ENCODE data around the gene ZNF358.

ZNF358 gene

DNA sequence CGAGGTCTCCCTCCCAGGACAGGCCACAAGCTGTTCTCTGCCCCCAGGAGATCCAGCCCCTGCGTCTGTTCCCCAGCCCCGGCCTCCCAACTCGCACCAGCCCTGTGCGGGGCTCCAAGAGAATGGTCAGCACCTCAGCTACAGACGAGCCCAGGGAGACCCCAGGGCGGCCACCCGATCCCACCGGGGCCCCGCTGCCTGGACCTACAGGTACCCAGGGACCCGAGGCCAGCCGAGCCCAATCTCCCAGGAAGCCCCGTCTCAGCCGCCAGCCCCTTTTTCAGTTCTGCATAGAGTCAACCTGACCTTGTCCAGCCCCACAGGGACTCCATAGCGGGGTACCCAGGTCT is 25.5 kb downstream of the ZNF358 start:
- H3K9me3 ChIP-seq (replicated peaks in 1 of 2; ENCODE audit: control insufficient read depth in 2 of 2, insufficient read depth in 1 of 2, low read depth in 1 of 2, low read length in 2 of 2): no peaks in the 10 kb centered on the region
- H3K4me3 ChIP-seq (ENCODE audit: low read length in 2 of 2): no peak overlapping the region
- H3K4me1 ChIP-seq (ENCODE audit: control insufficient read depth in 2 of 2, insufficient read depth in 1 of 2, low read depth in 1 of 2, low read length in 2 of 2): no peaks in the 10 kb centered on the region
- H4K8ac ChIP-seq (ENCODE audit: low read depth, low read length): no peak overlapping the region
- H3K79me1 ChIP-seq (ENCODE audit: low read depth, low read length): peaks cover 2% of the 10 kb centered on the region
- no peak overlapping the region for H2AK5ac ChIP-seq (ENCODE audit: low read depth, low read length)
- no peak for DNase-seq (ENCODE audit: low spot score)
- no CpG with 5 or more reads among the region's 15 CpGs for WGBS, 2 donors (ENCODE audit: extremely low coverage in 2 of 2, insufficient read length in 2 of 2, insufficient replicate concordance in 1 of 2)
- no peak overlapping the region for H2BK15ac ChIP-seq (ENCODE audit: low read length)
- H3K4me2 ChIP-seq (ENCODE audit: insufficient read depth, low read length, poor library complexity, severe bottlenecking): no peak overlapping the region
- no peak overlapping the region for H2BK5ac ChIP-seq (ENCODE audit: low read length)
- no peak overlapping the region for H4K91ac ChIP-seq (ENCODE audit: low read depth, low read length, poor library complexity)
- H3K23ac ChIP-seq (ENCODE audit: low read depth, low read length, poor library complexity): no peak overlapping the region
- no peak overlapping the region for H3K27ac ChIP-seq (replicated peaks; ENCODE audit: low read length)
- H2AFZ ChIP-seq (ENCODE audit: low read length): no peak overlapping the region
- H2BK12ac ChIP-seq (ENCODE audit: low read length): no peak overlapping the region
- no peak overlapping the region for H3K9ac ChIP-seq (ENCODE audit: low read depth, low read length, poor library complexity)
- no peak overlapping the region for H3K14ac ChIP-seq (ENCODE audit: low read length)
- peaks cover 26 to 31% of the 10 kb centered on the region in 2 donors for H3K36me3 ChIP-seq (replicated peaks in 1 of 2; ENCODE audit: control insufficient read depth in 2 of 2, insufficient read depth in 2 of 2, low read length in 2 of 2)
- no peaks in the 10 kb centered on the region for H3K27me3 ChIP-seq (ENCODE audit: control insufficient read depth in 3 of 3, insufficient read depth in 3 of 3, low read depth in 1 of 3, low read length in 3 of 3)
- no peak overlapping the region for H3K18ac ChIP-seq (ENCODE audit: low read length)
- no peak overlapping the region for H3K4ac ChIP-seq (ENCODE audit: low read length)
- H2BK120ac ChIP-seq (ENCODE audit: low read depth, low read length): no peak overlapping the region

GRCh38 chr19:7541828-7542443 is 26.0 kb downstream of the ZNF358 start:
- whole genome bisulfite sequencing, 2 donors (ENCODE audit: extremely low coverage in 2 of 2, insufficient read length in 2 of 2, insufficient replicate concordance in 1 of 2): no CpG with 5 or more reads among the region's 11 CpGs
- no peak overlapping the region for H3K23ac ChIP-seq (ENCODE audit: low read depth, low read length, poor library complexity)
- DNase-seq (ENCODE audit: low spot score): no peak

DNA sequence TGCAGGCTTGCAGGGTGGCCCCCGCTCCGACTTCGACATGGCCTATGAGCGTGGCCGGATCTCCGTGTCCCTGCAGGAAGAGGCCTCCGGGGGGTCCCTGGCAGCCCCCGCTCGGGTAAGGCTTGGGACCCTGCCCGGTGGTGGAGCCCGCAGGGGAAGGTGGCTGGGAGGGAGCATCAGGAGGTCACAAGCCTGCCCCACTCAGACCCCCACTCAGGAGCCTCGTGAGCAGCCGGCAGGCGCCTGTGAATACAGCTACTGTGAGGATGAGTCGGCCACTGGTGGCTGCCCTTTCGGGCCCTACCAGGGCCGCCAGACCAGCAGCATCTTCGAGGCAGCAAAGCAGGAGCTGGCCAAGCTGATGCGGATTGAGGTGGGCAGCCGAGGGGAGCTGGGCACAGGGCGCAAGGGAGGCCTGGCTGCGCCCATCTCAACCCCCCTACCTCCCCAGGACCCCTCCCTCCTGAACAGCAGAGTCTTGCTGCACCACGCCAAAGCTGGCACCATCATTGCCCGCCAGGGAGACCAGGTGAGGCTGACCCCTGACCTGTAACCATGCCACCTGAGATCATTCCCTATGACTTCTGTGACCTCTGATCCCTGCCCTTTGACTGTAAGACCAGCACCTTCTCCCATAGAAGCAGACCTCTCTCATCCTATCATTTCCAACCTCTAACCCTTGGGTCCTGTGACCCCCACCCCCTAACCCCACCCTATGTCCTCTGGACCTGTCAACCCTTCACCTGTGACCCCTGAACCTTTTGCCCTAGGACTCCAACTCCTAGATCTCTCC is 26.8 kb downstream of the ZNF358 start:
- no peaks in the 10 kb centered on the region for H3K9me3 ChIP-seq (replicated peaks in 1 of 2; ENCODE audit: control insufficient read depth in 2 of 2, insufficient read depth in 1 of 2, low read depth in 1 of 2, low read length in 2 of 2)
- no peaks in the 10 kb centered on the region for H3K27me3 ChIP-seq (ENCODE audit: control insufficient read depth in 3 of 3, insufficient read depth in 3 of 3, low read depth in 1 of 3, low read length in 3 of 3)
- no peaks in the 10 kb centered on the region for H3K4me1 ChIP-seq (ENCODE audit: control insufficient read depth in 2 of 2, insufficient read depth in 1 of 2, low read depth in 1 of 2, low read length in 2 of 2)
- peaks cover 2% of the 10 kb centered on the region for H3K79me1 ChIP-seq (ENCODE audit: low read depth, low read length)
- H2BK5ac ChIP-seq (ENCODE audit: low read length): no peak overlapping the region
- H2AFZ ChIP-seq (ENCODE audit: low read length): no peak overlapping the region
- H2BK12ac ChIP-seq (ENCODE audit: low read length): no peak overlapping the region
- no peak overlapping the region for H3K27ac ChIP-seq (replicated peaks; ENCODE audit: low read length)
- H4K8ac ChIP-seq (ENCODE audit: low read depth, low read length): no peak overlapping the region
- no peak overlapping the region for H3K4me3 ChIP-seq (ENCODE audit: low read length in 2 of 2)
- H3K4me2 ChIP-seq (ENCODE audit: insufficient read depth, low read length, poor library complexity, severe bottlenecking): no peak overlapping the region
- no peak overlapping the region for H3K14ac ChIP-seq (ENCODE audit: low read length)
- no peak overlapping the region for H3K4ac ChIP-seq (ENCODE audit: low read length)
- H2BK15ac ChIP-seq (ENCODE audit: low read length): no peak overlapping the region
- H4K91ac ChIP-seq (ENCODE audit: low read depth, low read length, poor library complexity): no peak overlapping the region
- no peak for DNase-seq (ENCODE audit: low spot score)
- H2BK120ac ChIP-seq (ENCODE audit: low read depth, low read length): no peak overlapping the region
- WGBS, 2 donors (ENCODE audit: extremely low coverage in 2 of 2, insufficient read length in 2 of 2, insufficient replicate concordance in 1 of 2): no CpG with 5 or more reads among the region's 24 CpGs
- peaks cover 24 to 26% of the 10 kb centered on the region in 2 donors for H3K36me3 ChIP-seq (replicated peaks in 1 of 2; ENCODE audit: control insufficient read depth in 2 of 2, insufficient read depth in 2 of 2, low read length in 2 of 2)
- H3K9ac ChIP-seq (ENCODE audit: low read depth, low read length, poor library complexity): no peak overlapping the region
- no peak overlapping the region for H3K23ac ChIP-seq (ENCODE audit: low read depth, low read length, poor library complexity)
- no peak overlapping the region for H3K18ac ChIP-seq (ENCODE audit: low read length)
- no peak overlapping the region for H2AK5ac ChIP-seq (ENCODE audit: low read depth, low read length)

More at GRCh38 chr19:7541828-7542443, 26.0 kb downstream of the ZNF358 start:
- no peak overlapping the region for H4K8ac ChIP-seq (ENCODE audit: low read depth, low read length)
- H2BK12ac ChIP-seq (ENCODE audit: low read length): no peak overlapping the region
- H3K4me2 ChIP-seq (ENCODE audit: insufficient read depth, low read length, poor library complexity, severe bottlenecking): no peak overlapping the region
- no peak overlapping the region for H3K14ac ChIP-seq (ENCODE audit: low read length)
- H3K9ac ChIP-seq (ENCODE audit: low read depth, low read length, poor library complexity): no peak overlapping the region
- peaks cover 24 to 29% of the 10 kb centered on the region in 2 donors for H3K36me3 ChIP-seq (replicated peaks in 1 of 2; ENCODE audit: control insufficient read depth in 2 of 2, insufficient read depth in 2 of 2, low read length in 2 of 2)
- no peak overlapping the region for H2BK120ac ChIP-seq (ENCODE audit: low read depth, low read length)
- H3K4ac ChIP-seq (ENCODE audit: low read length): no peak overlapping the region
- no peak overlapping the region for H2AFZ ChIP-seq (ENCODE audit: low read length)
- no peak overlapping the region for H2AK5ac ChIP-seq (ENCODE audit: low read depth, low read length)
- H3K79me1 ChIP-seq (ENCODE audit: low read depth, low read length): peaks cover 2% of the 10 kb centered on the region
- H3K4me3 ChIP-seq (ENCODE audit: low read length in 2 of 2): no peak overlapping the region
- no peaks in the 10 kb centered on the region for H3K9me3 ChIP-seq (replicated peaks in 1 of 2; ENCODE audit: control insufficient read depth in 2 of 2, insufficient read depth in 1 of 2, low read depth in 1 of 2, low read length in 2 of 2)
- no peak overlapping the region for H4K91ac ChIP-seq (ENCODE audit: low read depth, low read length, poor library complexity)
- no peak overlapping the region for H2BK5ac ChIP-seq (ENCODE audit: low read length)
- no peak overlapping the region for H3K27ac ChIP-seq (replicated peaks; ENCODE audit: low read length)
- no peaks in the 10 kb centered on the region for H3K27me3 ChIP-seq (ENCODE audit: control insufficient read depth in 3 of 3, insufficient read depth in 3 of 3, low read depth in 1 of 3, low read length in 3 of 3)
- no peak overlapping the region for H3K18ac ChIP-seq (ENCODE audit: low read length)
- no peak overlapping the region for H2BK15ac ChIP-seq (ENCODE audit: low read length)
- no peaks in the 10 kb centered on the region for H3K4me1 ChIP-seq (ENCODE audit: control insufficient read depth in 2 of 2, insufficient read depth in 1 of 2, low read depth in 1 of 2, low read length in 2 of 2)

- no CpG with 5 or more reads among the region's 3 CpGs for WGBS, 2 donors (ENCODE audit: extremely low coverage in 2 of 2, insufficient read length in 2 of 2, insufficient replicate concordance in 1 of 2)
- no peak for DNase-seq (ENCODE audit: low spot score)
- no peak overlapping the region for H3K23ac ChIP-seq (ENCODE audit: low read depth, low read length, poor library complexity)
- H3K79me1 ChIP-seq (ENCODE audit: low read depth, low read length): peaks cover 2% of the 10 kb centered on the region
- no peaks in the 10 kb centered on the region for H3K4me1 ChIP-seq (ENCODE audit: control insufficient read depth in 2 of 2, insufficient read depth in 1 of 2, low read depth in 1 of 2, low read length in 2 of 2)
- no peaks in the 10 kb centered on the region for H3K9me3 ChIP-seq (replicated peaks in 1 of 2; ENCODE audit: control insufficient read depth in 2 of 2, insufficient read depth in 1 of 2, low read depth in 1 of 2, low read length in 2 of 2)
- H2BK12ac ChIP-seq (ENCODE audit: low read length): no peak overlapping the region
- no peak overlapping the region for H3K14ac ChIP-seq (ENCODE audit: low read length)
- H2BK15ac ChIP-seq (ENCODE audit: low read length): no peak overlapping the region
- H3K27me3 ChIP-seq (ENCODE audit: control insufficient read depth in 3 of 3, insufficient read depth in 3 of 3, low read depth in 1 of 3, low read length in 3 of 3): no peaks in the 10 kb centered on the region
- peaks cover 20 to 26% of the 10 kb centered on the region in 2 donors for H3K36me3 ChIP-seq (replicated peaks in 1 of 2; ENCODE audit: control insufficient read depth in 2 of 2, insufficient read depth in 2 of 2, low read length in 2 of 2)
- no peak overlapping the region for H4K91ac ChIP-seq (ENCODE audit: low read depth, low read length, poor library complexity)
- H2AFZ ChIP-seq (ENCODE audit: low read length): no peak overlapping the region
- no peak overlapping the region for H2AK5ac ChIP-seq (ENCODE audit: low read depth, low read length)
- no peak overlapping the region for H2BK120ac ChIP-seq (ENCODE audit: low read depth, low read length)
- no peak overlapping the region for H3K18ac ChIP-seq (ENCODE audit: low read length)
- H3K4ac ChIP-seq (ENCODE audit: low read length): no peak overlapping the region
- no peak overlapping the region for H3K4me2 ChIP-seq (ENCODE audit: insufficient read depth, low read length, poor library complexity, severe bottlenecking)
- no peak overlapping the region for H3K4me3 ChIP-seq (ENCODE audit: low read length in 2 of 2)
- H3K9ac ChIP-seq (ENCODE audit: low read depth, low read length, poor library complexity): no peak overlapping the region
- no peak overlapping the region for H4K8ac ChIP-seq (ENCODE audit: low read depth, low read length)
- H2BK5ac ChIP-seq (ENCODE audit: low read length): no peak overlapping the region
- no peak overlapping the region for H3K27ac ChIP-seq (replicated peaks; ENCODE audit: low read length)
Observed at GRCh38 chr19:7544626-7545025, 28.7 kb downstream of the ZNF358 start.

Measured in neuronal stem cell (in vitro differentiated cells).